NCI-H526 treated with DMSO at 0.1 percent for 48 hours (cell line): ENCODE results near the gene PRORP.
"Not testable (repeated sequence)": the region's sequence is repeated elsewhere in the genome, so short reads cannot be mapped to it uniquely, and the experiment has no call there.

ENCODE experiments used
- DNase-seq: peaks from one replicate; lab custom pipeline; 2025; lab: John Stamatoyannopoulos, UW

PRORP gene

GRCh38 chr14:35121887-35122695, at the start of gene PRORP, which contains the start of gene PPP2R3C:
Gene PRORP (plus strand): TSS chr14:35122552. CDS start chr14:35123246, 694 bp downstream.
Gene PPP2R3C (minus strand): TSS chr14:35121990. CDS start chr14:35121959, 31 bp downstream.
- peak; percentile 92 for DNase-seq

DNA sequence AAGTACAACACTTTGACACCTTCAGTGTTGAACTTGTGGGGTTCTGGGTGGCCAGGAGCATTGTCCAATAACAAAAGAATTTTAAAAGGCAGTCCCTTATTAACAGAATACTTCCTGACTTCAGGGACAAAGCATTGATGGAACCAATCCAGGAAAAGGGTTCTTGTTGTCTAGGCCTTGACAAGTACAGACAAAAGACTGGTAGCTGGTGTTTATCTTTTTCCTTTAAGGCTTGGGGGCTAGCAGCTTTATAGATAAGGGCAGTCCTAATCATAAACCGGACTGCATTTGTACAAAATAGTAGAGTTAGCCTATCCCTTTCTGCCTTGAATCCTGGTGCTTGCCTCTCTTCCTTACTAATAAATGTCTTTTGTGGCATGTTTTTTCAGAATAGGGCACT, 48.9 kb upstream of the PRORP start:
- DNase-seq, result no peak

DNA sequence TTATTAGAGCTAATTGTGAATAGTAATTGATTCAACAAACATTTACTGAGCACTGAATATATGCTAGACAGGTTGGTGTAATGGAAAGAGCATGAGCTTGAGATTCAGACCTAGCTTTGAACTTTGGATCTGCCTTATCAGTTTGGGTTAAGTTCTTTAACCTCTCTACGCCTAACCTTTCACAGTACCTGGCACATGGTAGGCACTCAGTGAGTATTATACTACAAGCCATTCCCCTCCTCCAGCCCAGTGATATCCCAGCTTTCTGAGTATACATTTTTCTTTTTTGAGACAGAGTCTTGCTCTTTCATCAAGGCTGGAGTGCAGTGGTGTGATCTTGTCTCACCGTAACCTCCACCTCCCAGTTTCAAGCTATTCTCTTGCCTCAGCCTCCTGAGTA, 44.3 kb upstream of the PRORP start:
- DNase-seq, result no peak

GRCh38 chr14:35079742-35080141, 42.6 kb upstream of the PRORP start:
- no peak for DNase-seq

- DNase-seq, result no peak
These were observed 38.7 kb upstream of the PRORP start for GRCh38 chr14:35083530-35084150.

GRCh38 chr14:35085441-35085840, 36.9 kb upstream of the PRORP start:
- DNase-seq, result no peak

DNA sequence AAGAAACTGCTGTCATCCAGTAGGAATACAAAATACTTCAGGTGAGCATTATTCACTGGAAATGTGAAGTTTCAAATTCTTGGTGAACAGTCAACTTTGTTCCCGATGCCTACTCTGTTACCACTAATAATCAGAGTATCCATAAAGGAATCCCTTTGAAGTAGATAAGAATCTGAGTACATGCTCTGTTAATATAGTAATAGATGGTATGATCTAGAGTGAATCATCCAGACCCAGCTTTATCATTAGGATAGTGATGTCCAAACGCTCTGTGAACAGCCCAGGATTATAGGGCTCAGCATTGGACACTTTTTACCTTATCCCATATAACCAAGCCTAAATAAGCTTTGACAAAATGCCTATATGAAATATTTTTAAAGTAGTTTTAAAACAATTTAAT, 33.8 kb upstream of the PRORP start:
- no peak for DNase-seq

DNA sequence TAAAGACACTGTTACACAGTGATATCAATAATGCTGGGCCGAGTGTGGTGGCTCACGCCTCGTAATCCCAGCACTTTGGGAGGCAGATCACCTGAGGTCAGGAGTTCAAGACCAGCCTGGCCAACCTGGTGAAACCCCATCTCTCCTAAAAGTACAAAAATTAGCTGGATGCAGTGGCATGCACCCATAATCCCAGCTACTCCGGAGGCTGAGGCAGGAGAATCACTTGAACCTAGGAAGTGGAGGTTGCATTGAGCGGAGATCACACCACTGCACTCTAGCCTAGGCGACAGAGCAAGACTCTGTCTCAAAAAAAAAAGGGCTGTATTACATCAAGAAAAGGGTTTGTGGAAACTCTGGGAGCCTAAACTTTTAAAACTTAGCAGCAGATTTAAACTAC, 27.7 kb upstream of the PRORP start:
- DNase-seq, result not testable (repeated sequence)

- DNase-seq, result no peak
These were observed 14.5 kb upstream of the PRORP start for GRCh38 chr14:35107866-35108265.

GRCh38 chr14:35112641-35113040, 9.7 kb upstream of the PRORP start:
- DNase-seq, result no peak

GRCh38 chr14:35113308-35113950, 8.9 kb upstream of the PRORP start:
- DNase-seq, result no peak

GRCh38 chr14:35114036-35114435, 8.3 kb upstream of the PRORP start:
- no peak for DNase-seq

GRCh38 chr14:35116242-35116641, 6.1 kb upstream of the PRORP start:
- no peak for DNase-seq

- no peak for DNase-seq
These were observed 5.2 kb upstream of the PRORP start for GRCh38 chr14:35117112-35117511.

DNA sequence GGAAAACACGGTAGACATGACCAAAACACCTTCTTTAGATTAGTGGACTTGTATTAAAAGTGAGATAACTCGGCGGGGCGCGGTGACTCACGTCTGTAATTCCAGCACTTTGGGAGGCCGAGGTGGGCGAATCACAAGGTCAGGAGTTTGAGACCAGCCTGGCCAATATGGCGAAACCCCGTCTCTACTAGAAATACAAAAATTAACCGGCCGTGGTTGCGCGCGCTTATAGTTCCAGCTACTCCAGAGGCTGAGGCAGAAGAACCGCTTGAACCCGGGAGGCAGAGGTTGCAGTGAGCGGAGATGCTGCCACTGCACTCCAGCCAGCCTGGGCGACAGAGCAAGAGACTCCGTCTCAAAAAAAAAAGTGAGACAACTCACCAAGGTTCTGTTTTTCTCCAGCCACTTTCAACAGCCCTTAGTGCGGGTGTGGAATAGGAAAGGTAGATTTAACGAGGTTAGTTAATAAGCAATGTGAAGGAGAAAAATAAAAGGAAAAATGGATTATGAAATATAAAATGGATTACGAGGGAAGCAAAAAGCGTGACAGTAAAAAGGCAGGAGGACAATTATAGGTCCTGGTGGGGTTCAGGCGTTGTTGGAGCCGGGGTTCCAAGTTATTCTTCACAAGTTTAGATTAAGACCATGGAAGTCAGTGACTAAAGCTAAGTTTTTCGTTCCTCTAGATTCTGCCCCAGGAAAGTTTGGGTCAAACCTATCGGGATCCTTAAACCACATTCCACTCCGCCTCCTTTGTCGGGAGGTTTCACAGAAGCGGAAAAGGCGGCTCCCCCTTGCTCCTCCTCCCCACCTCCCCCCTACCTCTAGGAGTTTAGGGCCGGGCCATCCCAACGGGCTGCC, 1.1 kb upstream of the PRORP start:
- peak; percentile 52 for DNase-seq

DNA sequence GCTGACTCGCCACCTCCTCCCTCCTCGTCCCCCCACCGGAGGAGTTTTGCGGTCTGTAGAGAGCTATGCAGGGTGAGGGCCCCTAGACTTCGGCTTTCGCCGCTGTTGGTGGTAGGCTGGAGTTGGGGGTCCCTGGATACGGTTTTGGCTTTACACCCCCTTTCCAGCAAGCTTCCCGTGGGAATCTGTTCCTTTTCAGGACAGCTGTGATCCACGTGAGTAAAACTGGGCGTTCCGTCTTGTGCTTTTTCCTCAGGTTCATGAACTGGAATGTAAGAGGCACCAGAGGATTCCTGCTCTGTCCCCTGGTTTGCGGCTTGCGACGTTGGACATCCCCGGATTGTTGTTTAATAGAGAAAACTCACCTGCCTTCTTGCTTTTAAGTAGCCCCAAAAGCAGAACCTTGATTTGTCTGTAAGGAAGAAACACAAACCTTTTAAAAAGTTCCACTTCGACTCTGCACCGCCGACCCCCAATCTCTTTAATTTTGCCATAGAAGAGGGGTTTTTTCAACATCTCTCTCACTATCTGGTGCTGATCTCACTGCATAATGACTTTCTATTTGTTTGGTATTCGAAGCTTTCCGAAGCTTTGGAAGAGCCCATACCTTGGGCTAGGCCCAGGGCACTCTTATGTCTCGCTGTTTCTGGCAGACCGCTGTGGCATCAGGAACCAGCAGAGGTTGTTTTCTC, 490 bp downstream of the PRORP start:
- DNase-seq, result peak; percentile 46

- no peak for DNase-seq
These were observed 994 bp downstream of the PRORP start for GRCh38 chr14:35123388-35123703.

GRCh38 chr14:35124127-35124526, 1.8 kb downstream of the PRORP start:
- no peak for DNase-seq

DNA sequence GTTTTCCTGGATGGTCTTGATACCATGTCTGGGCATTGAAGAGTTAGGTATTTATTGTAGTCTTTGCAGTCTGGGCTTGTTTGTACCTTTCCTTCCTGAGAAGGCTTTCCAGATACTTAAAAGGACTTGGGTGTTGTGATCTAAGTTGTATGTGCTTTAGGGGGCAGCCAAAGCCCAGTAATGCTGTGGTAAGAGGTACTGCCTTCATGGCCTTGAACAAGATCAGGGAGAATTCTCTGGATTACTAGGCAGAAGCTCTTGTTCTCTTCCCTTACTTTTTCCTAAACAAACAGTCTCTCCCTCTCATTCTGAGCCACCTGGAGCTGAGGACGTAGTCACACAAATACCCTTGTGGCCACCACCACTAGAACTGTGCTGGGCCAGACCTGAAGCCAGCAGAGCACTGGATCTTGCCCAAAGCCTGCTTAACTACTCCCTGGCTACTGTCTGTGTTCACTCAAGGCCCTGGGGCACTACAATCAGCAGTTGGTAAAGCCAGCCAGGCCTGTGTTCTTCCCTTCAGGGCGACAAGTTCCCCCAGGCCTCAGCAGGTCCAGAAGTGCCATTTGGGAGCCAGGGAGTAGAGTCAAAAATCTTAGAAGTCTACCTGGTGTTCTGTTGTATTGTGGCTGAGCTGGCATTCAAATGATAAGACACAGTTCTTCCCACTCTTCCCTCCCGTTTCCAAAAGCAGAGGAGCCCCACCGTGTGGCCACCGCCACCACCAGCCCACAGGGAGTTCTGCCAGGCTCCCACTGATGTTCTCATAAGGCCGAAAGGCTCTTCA, 11.4 kb downstream of the PRORP start:
- DNase-seq, result no peak

DNA sequence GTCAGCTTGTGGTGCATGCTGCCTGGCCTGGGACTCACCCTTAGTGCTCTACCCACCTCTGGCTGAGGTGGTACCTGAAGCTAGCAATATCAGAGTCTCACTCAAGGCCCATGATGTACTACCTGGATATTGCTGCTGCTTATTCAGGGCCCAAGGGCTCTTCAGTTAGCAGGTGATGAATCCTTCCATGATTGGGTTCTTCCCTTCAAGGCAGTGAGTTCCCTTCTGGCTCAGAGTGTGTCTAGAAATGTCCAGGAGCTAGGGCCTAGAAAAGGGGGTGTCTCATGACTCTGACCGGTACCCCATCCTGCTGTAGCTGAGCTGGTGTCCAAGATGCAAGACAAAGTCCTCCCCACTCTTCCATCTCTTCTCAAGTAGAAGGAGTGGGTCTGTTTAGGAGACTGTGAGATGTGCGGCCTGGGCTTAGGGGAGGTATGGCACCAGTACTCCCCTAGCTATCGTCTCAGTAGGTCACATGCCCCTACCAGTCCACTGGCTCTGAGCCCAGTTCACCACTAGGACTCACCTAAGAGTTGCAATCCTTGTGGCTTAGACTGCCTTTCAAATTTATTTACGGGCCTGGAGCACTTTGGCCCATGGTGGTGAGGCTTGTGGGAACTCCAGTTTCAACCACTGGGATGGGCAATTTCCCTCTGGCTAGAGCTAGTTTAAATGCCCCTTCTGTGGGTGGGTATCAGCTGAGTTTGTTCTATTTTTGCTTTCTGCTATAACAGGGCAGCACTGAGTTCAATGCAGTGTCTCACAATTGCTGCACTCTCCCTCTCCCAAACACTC, 12.2 kb downstream of the PRORP start:
- no peak for DNase-seq
